ENCODE results near the gene MAN2A2. TPM values are rescaled to one million over a fixed set of nuclear protein-coding genes. Genes with fewer than 3 reads are reported as not detected.

Gene MAN2A2
- total RNA-seq, 1 donor from 2014 or later = 18.5 TPM

DNA sequence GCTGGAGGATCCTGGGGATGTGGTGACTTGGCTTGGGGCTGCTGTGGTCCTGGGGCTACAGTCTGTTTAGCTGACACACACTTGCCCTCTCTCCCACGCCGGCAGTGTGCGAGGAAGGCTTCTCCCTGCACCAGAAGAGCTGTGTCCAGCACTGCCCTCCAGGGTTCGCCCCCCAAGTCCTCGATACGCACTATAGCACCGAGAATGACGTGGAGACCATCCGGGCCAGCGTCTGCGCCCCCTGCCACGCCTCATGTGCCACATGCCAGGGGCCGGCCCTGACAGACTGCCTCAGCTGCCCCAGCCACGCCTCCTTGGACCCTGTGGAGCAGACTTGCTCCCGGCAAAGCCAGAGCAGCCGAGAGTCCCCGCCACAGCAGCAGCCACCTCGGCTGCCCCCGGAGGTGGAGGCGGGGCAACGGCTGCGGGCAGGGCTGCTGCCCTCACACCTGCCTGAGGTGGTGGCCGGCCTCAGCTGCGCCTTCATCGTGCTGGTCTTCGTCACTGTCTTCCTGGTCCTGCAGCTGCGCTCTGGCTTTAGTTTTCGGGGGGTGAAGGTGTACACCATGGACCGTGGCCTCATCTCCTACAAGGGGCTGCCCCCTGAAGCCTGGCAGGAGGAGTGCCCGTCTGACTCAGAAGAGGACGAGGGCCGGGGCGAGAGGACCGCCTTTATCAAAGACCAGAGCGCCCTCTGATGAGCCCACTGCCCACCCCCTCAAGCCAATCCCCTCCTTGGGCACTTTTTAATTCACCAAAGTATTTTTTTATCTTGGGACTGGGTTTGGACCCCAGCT is 21.7 kb upstream of the MAN2A2 start:
- peaks cover 13% of the 10 kb centered on the region for H3K36me3 Mint-ChIP-seq (ENCODE audit: low read depth, unreplicated experiment)
- no peak overlapping the region for H3K4me3 ChIP-seq (ENCODE audit: insufficient read depth, low read depth, low read length)
- H3K4me3 Mint-ChIP-seq (ENCODE audit: unreplicated experiment) = no peak overlapping the region
- H3K4me2 ChIP-seq (ENCODE audit: low read length) = no peak overlapping the region
- H3K9ac ChIP-seq (ENCODE audit: low read length) = no peak overlapping the region
- H3K79me2 ChIP-seq (ENCODE audit: insufficient read depth, low read length) = no peaks in the 10 kb centered on the region
- no peak overlapping the region for H2AFZ ChIP-seq (ENCODE audit: low read depth, low read length)
- H3K4me1 ChIP-seq (ENCODE audit: insufficient read depth, low read length) = peaks cover 20% of the 10 kb centered on the region
- no peak overlapping the region for H3K27ac ChIP-seq (ENCODE audit: low read depth, low read length)
- no peaks in the 10 kb centered on the region for H3K9me3 Mint-ChIP-seq (ENCODE audit: unreplicated experiment)
- no peaks in the 10 kb centered on the region for H3K9me3 ChIP-seq (ENCODE audit: insufficient read depth, low read depth, low read length)
- H3K27me3 ChIP-seq (ENCODE audit: insufficient read depth, low read length) = no peaks in the 10 kb centered on the region
- TF ChIP-seq CTCF (IDR thresholded peaks at IDR 0.05; ENCODE audit: insufficient read depth, low read depth, low read length) (no peak), EZH2 (IDR thresholded peaks at IDR 0.05; ENCODE audit: insufficient read depth, low read length) (no peak)
- H3K27me3 Mint-ChIP-seq (ENCODE audit: low read depth, unreplicated experiment) = no peaks in the 10 kb centered on the region
- no peak overlapping the region for H3K27ac Mint-ChIP-seq (ENCODE audit: unreplicated experiment)
- no peaks in the 10 kb centered on the region for H3K4me1 Mint-ChIP-seq (ENCODE audit: low read depth, unreplicated experiment)
- peaks cover 17% of the 10 kb centered on the region for H3K36me3 ChIP-seq (ENCODE audit: insufficient read depth, low read length)
- DNase-seq (ENCODE audit: low read depth) (no peak), FAIRE-seq (no peak)
- H4K20me1 ChIP-seq (ENCODE audit: insufficient read depth, low read length) = peaks cover 10% of the 10 kb centered on the region

DNA sequence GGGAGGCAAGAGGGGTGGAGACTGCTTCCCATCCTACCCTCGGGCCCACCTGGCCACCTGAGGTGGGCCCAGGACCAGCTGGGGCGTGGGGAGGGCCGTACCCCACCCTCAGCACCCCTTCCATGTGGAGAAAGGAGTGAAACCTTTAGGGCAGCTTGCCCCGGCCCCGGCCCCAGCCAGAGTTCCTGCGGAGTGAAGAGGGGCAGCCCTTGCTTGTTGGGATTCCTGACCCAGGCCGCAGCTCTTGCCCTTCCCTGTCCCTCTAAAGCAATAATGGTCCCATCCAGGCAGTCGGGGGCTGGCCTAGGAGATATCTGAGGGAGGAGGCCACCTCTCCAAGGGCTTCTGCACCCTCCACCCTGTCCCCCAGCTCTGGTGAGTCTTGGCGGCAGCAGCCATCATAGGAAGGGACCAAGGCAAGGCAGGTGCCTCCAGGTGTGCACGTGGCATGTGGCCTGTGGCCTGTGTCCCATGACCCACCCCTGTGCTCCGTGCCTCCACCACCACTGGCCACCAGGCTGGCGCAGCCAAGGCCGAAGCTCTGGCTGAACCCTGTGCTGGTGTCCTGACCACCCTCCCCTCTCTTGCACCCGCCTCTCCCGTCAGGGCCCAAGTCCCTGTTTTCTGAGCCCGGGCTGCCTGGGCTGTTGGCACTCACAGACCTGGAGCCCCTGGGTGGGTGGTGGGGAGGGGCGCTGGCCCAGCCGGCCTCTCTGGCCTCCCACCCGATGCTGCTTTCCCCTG is 21.0 kb upstream of the MAN2A2 start:
- TF ChIP-seq CTCF (IDR thresholded peaks at IDR 0.05; ENCODE audit: insufficient read depth, low read depth, low read length) (no peak), EZH2 (IDR thresholded peaks at IDR 0.05; ENCODE audit: insufficient read depth, low read length) (no peak)
- Mint-ChIP-seq H3K27ac (ENCODE audit: unreplicated experiment) (no peak overlapping the region), H3K36me3 (ENCODE audit: low read depth, unreplicated experiment) (peaks cover 9% of the 10 kb centered on the region), H3K27me3 (ENCODE audit: low read depth, unreplicated experiment) (no peaks in the 10 kb centered on the region), H3K4me1 (ENCODE audit: low read depth, unreplicated experiment) (no peaks in the 10 kb centered on the region), H3K4me3 (ENCODE audit: unreplicated experiment) (no peak overlapping the region), H3K9me3 (ENCODE audit: unreplicated experiment) (no peaks in the 10 kb centered on the region)
- H3K79me2 ChIP-seq (ENCODE audit: insufficient read depth, low read length) = no peaks in the 10 kb centered on the region
- H3K4me1 ChIP-seq (ENCODE audit: insufficient read depth, low read length) = peaks cover 20% of the 10 kb centered on the region
- H3K9ac ChIP-seq (ENCODE audit: low read length) = no peak overlapping the region
- no peaks in the 10 kb centered on the region for H3K9me3 ChIP-seq (ENCODE audit: insufficient read depth, low read depth, low read length)
- FAIRE-seq (no peak), DNase-seq (ENCODE audit: low read depth) (no peak)
- no peak overlapping the region for H3K4me3 ChIP-seq (ENCODE audit: insufficient read depth, low read depth, low read length)
- H3K27me3 ChIP-seq (ENCODE audit: insufficient read depth, low read length) = no peaks in the 10 kb centered on the region
- peaks cover 10% of the 10 kb centered on the region for H3K36me3 ChIP-seq (ENCODE audit: insufficient read depth, low read length)
- H3K4me2 ChIP-seq (ENCODE audit: low read length) = no peak overlapping the region
- no peak overlapping the region for H3K27ac ChIP-seq (ENCODE audit: low read depth, low read length)
- no peak overlapping the region for H2AFZ ChIP-seq (ENCODE audit: low read depth, low read length)
- peaks cover 3% of the 10 kb centered on the region for H4K20me1 ChIP-seq (ENCODE audit: insufficient read depth, low read length)
